GM03348 (cell line): ENCODE data around the gene UGT1A9.

Experiments
- DNase-seq: peaks from one replicate; pipeline ENCODE4 v3.0.0; 2012; ENCODE audit warnings: low spot score

UGT1A9 gene

DNA sequence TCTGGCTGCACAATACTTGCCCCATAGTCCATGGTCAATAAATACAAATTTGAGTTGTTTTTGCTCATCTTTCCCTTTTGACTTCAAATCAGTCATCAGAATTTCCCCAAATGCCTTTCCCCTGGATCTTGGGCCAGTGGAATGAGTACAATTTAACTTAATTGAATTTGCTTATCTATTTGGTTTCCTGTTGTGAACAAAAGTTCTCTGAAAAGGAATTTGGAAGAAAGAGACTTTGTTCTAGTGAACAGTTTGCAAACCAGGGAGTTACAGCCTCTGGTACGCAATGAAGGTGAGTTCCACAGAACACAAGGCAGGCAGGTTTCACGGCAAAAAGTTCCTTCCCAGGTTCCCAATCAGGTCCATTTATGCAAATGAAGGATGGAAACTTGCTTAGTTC lies 87.2 kb downstream of the UGT1A9 start:
- no peak for DNase-seq

DNA sequence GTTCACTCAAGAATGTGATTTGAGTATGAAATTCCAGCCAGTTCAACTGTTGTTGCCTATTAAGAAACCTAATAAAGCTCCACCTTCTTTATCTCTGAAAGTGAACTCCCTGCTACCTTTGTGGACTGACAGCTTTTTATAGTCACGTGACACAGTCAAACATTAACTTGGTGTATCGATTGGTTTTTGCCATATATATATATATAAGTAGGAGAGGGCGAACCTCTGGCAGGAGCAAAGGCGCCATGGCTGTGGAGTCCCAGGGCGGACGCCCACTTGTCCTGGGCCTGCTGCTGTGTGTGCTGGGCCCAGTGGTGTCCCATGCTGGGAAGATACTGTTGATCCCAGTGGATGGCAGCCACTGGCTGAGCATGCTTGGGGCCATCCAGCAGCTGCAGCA lies 88.3 kb downstream of the UGT1A9 start, which contains the start of gene UGT1A1:
TSS of gene UGT1A1 (plus strand) at position 228 of the 400 bp plus-strand sequence. CDS start at position 246, 18 bp downstream.
- no peak for DNase-seq

DNA sequence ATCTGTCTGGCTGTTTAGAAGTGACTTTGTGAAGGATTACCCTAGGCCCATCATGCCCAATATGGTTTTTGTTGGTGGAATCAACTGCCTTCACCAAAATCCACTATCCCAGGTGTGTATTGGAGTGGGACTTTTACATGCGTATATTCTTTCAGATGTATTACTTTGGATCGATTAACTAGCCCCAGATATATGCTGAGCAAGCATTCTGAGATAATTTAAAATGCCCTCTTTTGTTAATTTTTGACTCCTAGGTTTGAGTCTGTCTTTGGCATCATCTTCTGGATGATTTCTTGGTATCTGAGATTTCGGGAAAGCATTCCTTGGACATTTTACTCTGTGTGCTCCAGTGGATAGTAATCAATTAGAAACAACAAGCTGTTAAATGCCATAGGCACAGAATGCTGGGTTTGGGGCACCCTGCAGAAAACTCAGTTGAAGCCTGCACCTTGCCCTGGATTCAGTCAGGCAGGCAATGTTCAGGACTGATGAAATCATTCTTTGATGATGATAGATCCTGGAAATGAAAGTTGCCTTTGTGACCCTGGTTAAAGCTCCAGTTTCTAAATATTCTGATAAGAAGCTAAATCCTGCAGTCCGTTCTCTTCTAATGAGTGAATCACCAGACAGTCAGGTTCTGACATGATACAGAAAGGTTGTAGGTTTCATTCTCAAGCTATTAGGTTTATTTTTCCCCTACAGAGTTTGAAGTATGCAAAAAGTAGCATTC lies 89.5 kb downstream of the UGT1A9 start:
- DNase-seq: no peak

DNA sequence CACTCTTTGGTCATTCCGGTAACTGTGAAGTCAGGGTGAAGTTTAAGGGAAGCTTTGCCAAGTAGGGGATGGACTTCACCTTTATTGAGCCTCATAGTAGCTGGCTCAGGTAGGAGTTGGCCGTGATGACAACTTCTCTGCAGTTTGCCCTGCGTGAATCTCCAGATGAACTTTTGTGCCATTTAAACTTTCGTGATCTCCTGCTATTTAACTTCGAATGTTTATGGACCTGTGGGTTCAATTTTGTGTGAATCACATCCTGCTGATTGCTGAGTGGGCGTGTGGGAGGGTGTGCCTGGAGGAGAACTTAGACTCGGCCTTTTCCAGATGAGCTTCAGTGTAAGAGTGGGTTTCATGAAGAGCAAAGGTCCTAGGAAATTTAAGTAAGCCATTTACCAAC lies 92.6 kb downstream of the UGT1A9 start:
- peak; percentile 38 for DNase-seq

DNA sequence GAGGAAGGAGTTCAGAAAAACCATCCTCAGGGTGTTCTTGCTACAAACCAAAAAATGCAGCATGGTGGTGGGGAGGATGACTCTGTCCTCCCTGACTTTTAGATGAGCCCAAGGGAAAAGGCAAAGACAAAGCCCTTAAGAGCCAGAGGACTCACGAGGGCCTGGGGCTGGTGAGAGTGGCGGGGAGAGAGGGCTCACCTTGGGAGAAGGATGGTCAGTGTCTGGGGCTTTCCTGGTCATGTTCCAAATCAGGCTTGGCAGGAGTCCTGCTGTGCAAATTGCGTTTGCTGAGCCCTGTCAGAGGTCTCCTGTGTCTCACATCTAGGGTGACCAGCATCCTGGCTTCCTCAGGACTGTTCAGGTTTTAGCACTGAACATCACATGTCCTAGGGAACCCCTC lies 93.1 kb downstream of the UGT1A9 start:
- no peak for DNase-seq

DNA sequence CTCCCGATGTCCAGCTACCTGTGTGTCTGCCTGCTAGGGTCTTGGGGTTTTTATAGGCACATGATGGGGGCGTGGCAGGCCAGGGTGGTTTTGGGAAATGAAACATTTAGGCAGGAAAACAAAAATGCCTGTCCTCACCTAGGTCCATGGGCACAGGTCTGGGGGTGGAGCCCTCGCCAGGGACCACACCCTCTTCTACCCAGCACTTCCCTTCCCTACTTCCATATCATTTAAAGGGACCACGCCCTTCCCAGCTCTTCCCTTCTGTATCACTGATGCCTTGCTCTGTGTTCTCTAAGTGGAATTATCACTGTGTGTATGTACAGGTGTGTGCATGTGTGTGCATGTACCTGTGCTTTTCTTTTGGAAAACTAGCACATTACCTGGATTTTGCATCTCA lies 94.7 kb downstream of the UGT1A9 start:
- no peak for DNase-seq

DNA sequence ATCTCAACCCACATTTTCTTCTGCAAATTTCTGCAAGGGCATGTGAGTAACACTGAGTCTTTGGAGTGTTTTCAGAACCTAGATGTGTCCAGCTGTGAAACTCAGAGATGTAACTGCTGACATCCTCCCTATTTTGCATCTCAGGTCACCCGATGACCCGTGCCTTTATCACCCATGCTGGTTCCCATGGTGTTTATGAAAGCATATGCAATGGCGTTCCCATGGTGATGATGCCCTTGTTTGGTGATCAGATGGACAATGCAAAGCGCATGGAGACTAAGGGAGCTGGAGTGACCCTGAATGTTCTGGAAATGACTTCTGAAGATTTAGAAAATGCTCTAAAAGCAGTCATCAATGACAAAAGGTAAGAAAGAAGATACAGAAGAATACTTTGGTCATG lies 96.4 kb downstream of the UGT1A9 start:
- DNase-seq: no peak

DNA sequence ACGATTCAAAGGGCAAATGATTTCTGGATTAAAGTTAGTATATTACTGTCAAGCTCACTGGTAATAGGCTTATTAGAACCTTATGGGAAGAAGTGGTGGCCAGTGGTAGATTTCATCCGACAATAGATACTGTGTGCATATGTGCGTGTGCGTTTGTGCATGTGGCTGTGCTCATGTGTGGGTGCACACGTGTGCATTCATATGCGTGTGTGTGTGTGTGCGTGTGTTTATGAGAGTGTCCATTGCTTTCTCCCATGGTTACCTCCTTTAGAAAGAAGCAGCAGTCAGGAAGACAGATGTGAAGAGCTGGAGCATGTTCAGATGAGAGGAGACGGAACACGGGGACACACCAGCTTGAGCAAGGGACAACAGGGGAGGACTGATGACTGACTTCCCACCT lies 97.6 kb downstream of the UGT1A9 start:
- no peak for DNase-seq

DNA sequence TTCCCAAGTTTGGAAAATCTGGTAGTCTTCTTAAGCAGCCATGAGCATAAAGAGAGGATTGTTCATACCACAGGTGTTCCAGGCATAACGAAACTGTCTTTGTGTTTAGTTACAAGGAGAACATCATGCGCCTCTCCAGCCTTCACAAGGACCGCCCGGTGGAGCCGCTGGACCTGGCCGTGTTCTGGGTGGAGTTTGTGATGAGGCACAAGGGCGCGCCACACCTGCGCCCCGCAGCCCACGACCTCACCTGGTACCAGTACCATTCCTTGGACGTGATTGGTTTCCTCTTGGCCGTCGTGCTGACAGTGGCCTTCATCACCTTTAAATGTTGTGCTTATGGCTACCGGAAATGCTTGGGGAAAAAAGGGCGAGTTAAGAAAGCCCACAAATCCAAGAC lies 100.5 kb downstream of the UGT1A9 start:
- no peak for DNase-seq

DNA sequence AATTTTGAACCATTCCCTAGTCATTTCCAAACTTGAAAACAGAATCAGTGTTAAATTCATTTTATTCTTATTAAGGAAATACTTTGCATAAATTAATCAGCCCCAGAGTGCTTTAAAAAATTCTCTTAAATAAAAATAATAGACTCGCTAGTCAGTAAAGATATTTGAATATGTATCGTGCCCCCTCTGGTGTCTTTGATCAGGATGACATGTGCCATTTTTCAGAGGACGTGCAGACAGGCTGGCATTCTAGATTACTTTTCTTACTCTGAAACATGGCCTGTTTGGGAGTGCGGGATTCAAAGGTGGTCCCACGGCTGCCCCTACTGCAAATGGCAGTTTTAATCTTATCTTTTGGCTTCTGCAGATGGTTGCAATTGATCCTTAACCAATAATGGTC lies 100.9 kb downstream of the UGT1A9 start:
- DNase-seq: no peak

DNA sequence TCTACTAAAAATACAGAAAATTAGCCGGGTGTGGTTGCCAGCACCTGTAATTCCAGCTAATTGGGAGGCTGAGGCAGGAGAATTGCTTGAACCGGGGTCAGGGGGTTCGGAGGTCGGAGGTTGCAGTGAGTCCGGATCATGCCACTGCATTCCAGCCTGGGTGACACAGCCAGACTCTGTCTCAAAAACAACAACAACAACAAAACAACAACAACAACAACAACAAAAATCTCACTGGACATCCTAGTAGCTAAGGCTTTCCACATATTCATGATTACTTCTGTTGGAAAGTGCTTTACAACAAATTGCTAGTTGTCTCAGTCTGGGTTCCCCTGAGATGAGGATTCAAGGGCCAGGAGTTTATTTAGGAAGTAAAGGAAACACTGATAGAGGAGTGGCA lies 102.2 kb downstream of the UGT1A9 start:
- no peak for DNase-seq

DNA sequence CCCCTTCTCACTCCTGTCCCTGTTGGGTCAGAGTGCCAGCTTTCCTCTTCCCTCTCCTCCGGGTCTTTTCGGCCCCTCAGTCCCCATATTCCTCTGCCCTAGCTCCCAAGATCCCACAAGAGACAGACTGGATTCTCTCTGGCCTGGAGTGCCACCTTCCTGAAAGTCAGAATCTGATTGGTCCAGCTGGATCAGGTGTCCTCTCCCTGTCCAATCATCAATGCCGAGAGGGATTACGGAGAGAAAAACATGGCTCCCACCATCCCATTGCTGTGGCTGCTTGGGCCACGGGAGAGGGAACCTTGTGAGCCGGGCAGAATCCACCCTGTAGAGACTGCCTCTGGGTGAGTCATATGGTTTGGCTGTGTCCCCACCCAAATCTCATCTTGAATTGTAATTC lies 103.7 kb downstream of the UGT1A9 start:
- no peak for DNase-seq

DNA sequence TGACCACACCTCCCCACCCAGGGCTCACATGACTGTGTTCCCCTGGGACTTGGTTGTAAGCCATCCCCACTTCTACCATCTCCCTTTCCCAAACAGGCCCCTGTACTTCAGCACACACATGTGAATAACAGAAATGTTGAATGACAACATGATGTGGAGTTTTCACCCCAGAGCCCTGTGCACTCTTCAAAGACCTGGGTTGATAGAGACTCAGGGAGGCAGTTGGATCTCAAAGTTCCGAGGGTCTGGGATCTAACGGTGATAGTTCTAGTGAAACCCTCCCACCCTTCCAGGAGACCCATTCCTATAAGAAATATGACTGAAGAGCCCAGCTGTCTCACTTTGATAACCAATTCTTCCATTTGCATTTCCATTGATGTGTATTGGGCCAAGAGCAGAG lies 106.3 kb downstream of the UGT1A9 start, which contains the start of gene MROH2A:
TSS of gene MROH2A (plus strand) at position 301 of the 400 bp plus-strand sequence. CDS start 1,029 bp downstream, outside the sequence.
- no peak for DNase-seq

DNA sequence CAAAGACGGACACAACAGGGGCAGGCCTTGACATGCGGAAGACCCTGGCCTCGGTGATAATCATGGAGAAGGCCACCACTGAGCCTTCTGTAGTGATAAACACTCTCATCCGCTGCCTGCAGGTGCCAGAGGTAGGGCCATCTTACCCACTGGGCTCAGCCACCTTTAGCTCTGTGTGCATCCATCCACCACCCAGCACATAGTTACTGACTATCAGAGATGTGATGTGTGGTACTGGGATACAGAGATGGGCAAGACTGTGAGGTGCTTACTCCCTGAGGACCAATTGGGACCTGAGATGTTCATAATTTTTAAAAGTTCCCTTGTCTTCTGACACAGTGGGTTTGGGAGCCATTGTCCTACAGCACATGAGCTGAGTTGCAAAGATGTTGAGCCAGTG lies 108.0 kb downstream of the UGT1A9 start:
- no peak for DNase-seq

DNA sequence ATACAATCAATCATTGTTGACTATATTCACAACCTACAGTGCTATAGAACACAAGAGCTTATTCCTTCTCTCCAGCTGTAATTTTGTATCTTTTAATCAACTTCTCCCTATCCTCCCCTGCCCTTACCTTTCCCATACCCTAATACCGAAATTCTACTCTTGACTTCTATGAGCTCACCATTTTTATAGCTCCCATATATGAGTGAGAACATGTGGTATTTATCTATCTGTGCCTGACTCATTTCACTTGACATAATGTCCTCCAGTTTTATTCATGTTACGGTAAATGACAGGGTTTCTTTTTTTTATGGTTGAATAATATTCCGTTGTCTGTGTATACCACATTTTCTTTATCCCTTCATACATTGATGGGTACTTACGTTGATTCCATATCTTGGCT lies 109.1 kb downstream of the UGT1A9 start:
- no peak for DNase-seq

DNA sequence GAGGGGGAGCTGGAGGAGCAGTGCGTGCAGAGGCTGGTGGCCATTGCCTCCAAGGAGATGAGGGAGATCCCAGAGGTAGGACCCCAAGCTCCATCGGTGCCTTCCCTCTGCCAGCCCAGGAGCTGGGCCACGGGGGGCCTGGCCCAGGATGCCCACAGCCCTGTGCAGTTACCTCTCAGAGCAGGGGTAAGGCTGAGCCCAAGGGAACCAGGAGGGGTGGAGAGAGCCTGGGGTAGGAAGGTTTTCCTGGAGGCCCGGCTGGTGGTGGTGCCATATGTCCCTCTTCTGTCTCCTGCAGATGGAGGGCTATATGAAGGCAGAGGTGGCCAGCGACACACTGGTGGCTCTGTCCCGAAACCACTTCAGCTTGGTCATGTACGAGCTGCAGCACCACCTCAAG lies 117.9 kb downstream of the UGT1A9 start:
- DNase-seq: no peak

DNA sequence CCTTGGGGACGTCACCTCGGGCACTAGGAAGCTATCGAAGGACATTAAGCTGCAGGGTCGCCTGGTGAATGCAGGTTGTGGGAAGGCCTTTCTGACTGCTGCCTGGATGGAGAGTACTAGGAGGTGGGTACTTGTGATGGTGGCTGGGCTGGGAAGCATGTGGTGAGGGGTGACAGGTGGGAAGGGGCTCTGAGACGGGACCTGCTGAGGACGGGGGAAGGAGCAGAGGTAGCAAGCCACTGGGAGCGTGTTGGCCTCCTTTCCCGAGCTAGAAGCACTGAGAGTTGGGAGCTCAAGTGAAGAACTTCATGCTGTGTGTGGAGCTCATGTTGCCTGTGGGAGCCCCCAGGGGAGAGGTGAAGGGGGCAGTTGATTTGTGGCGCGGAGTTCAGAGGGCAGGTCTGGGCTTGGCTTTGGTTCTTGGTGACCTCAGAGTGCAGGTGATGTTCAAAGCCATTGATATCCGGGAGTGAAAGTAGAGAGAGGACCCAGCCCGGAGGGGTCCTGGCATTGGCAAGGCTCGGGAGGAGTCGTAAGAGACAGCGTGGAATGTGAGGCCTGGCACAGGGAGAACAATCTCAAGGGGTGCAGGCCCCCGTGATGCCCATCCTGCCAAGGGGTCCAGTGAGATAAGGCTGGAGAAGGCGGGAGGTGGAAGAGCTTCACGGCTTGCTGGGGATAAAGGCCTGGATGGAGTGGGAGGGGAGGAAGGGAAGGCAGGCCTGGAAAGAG lies 119.6 kb downstream of the UGT1A9 start:
- DNase-seq: no peak

DNA sequence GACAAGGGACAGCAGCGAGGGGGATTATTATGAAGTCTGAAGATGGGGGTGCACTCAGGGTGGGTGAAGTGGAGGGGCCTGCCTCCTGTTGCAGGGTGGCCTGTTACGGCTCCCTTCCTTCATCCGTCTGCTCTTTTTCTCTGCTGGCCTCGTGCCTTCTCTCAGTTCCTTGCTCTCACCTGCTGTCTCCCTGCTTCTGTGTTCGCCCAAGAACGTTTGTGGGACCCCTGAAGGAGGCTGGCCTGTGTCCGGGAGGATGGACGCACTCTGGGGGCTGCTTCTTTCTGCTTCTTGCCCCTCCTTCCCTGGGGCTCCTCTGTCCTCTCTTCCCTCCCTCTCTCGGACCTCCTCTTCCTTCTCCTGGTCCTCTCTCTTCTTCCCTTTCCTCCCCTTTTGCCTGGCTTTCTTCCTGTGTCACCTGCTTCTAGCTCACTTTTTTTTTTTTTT lies 120.2 kb downstream of the UGT1A9 start:
- no peak for DNase-seq

DNA sequence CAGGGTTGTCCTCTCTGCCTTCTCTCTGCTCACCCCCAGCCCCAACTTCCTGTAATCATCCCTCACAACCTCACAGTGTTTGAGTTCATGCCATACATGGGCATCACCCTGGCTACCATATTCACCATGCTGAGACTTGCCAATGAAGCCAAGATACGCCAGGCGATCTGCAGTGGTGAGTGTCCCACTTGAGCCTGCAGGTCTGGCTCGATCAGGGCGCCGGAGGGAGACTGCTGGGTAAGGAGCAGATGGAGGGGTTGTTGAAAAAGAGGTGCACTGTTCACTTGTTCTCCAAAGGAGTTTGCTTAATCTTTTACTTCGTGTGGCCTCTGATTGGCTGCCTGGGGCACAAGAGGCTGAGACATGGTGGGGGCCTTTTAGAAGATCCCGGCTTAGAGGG lies 121.0 kb downstream of the UGT1A9 start:
- no peak for DNase-seq

DNA sequence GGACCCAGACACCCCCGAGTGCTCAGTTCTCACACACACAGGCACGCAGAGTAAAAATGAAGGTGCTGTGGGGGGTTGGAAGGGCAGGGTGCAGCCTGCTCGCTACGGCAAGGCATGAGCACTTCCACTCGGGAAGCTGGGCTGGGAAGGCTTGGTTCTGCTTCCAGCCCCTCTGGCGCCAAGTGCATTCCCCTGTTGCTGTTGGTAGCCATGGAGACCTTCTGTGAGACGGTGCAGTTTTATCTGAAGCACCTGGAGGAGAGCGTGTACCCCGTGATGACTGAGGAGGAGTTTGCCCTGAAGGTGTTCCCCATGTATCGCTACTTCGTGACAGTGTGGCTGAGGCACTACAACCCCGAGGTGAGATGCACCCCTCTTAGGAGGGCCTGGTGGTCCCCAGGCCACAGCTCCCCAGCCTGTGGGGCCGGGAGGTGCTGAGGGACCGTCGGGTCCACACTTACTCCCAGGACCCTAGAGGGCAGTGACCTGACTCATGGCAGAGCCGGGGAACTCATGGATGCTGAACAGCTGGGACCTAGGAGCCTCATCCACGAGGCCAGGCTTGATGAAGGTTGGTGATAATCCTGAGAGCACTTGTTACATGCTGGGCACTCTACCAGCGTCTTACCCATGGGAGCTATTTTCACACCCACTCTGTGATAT lies 121.9 kb downstream of the UGT1A9 start:
- no peak for DNase-seq

DNA sequence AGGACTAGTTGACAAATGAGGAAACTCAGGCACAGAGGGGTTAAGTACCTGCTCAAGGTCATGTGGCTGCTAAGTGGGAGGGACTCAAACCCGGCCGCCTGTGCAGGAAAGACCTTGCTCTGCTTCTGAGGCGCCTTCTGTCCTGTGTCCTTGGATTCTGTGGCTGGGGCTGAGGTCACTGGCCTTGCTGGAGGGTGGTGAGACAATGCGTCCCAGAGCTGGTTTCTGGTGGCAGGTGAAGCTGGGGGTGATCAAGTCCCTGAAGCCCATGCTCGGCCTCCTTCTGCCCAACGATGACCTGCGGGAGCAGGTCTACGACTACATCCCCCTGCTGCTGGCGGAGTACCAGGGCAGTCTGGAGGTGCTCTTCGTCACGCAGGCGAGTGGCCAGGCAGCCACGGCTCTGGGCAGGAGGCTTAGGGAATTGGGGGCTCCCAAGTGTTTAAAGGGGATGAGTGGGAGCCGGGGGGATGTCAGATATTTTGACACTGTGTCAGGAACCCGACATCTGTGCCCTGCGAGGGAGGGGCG lies 122.5 kb downstream of the UGT1A9 start:
- DNase-seq: no peak

DNA sequence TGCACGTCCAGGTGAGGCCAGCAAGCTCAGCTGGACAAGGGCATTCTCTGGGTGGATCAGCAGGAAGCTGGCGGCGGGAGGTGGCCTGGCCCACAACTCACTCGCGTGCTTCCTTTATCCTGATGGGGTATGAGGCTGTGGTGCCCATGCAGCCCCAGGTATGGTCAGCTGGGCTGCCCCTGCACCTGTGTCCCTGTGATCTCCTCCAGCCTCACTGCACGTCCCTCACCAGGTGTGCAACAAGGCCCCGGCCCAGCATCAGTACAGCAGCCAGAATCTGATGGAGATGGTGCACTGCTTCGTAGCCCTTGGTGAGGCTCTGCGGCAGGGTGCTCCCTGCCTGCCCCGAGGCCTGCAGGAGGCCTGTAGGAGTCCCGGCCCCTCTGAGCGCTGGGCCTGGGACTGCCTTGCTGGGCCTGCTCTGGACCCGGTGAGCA lies 124.1 kb downstream of the UGT1A9 start:
- DNase-seq: no peak

DNA sequence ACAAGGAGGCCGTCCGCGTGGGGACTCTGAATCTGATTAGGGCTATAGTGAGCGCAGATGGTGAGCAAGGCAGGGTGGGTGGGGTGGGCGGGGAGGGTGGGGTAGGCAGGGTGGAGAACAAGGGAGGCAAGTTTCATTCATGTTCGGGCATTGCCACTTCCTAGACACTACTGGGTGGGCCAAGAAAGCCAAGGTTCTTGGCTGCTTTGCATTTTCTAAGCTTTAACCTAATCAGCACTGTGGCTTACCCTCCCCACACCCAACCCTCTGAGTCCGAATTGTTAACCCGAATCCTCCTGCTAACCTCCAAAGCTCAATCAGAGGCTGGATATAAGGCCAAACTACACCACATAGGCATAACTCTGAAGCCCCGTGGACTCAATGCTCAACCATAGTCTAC lies 124.6 kb downstream of the UGT1A9 start:
- DNase-seq: no peak
